ENCODE data around the gene PPP6R2.
"Not testable (repeated sequence)": the region's sequence is repeated elsewhere in the genome, so short reads cannot be mapped to it uniquely, and the experiment has no call there.

Gene PPP6R2

DNA sequence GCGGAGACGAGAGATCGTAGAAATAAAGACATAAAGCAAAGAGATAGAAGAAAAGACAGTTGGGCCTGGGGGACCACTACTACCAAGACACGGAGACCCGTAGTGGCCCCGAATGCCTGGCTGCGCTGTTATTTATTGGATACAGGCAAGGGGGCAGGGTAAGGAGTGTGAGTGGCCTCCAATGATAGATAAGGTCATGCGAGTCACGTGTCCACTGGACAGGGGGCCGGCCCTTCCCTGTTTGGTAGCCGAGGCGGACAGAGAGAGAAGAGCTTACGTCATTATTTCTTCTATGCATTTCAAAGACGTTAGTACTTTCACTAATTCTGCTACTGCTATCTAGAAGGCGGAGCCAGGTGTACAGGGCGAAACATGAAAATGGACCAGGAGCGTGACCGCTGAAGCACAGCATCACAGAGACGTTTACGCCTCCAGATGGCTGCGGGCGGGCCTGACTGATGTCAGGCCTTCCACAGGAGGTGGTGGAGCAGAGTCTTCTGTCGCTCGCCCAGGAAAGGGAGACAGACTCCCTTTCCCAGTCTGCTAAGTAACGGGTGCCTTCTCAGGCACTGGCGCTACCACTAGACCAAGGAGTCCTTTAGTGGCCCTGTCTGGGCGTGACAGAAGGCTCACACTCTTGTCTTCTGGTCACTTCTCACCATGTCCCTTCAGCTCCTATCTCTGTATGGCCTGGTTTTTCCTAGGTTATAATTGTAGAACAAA, 24.8 kb downstream of the PPP6R2 start:
- no peak overlapping the region for H3K27ac Mint-ChIP-seq
- H3K27me3 Mint-ChIP-seq: no peaks in the 10 kb centered on the region
- H3K36me3 Mint-ChIP-seq (ENCODE audit: low read depth): peaks cover 15% of the 10 kb centered on the region
- no peaks in the 10 kb centered on the region for H3K9me3 Mint-ChIP-seq
- no peak overlapping the region for H3K4me3 Mint-ChIP-seq
- H3K4me1 Mint-ChIP-seq: peaks cover 16% of the 10 kb centered on the region
- DNase-seq (no peak), ATAC-seq (no peak)

DNA sequence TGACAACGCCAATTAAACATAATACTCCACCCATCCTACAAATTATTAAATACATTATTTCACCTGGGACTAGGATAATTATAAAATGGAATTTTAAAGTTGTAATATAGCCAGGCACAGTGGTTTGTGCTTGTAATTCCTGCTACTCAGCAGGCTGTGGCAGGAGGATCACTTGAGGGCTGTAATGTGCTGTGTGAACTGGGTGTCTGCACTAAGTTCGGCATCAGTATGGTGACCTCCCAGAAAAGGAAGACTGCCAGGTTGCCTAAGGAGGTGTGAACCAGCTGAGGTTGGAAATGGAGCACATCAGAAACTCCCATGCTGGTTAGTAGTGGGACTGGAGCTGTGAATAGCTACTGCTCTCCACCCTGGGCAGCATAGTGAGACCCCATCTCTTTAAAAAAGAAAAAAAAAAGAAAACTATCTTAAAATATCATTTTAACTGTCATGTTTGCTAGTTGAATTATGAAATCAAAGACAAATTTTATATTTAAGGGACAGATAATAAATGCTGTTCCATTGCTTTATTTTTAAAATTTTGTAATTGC, 28.0 kb downstream of the PPP6R2 start:
- Mint-ChIP-seq H3K9me3 (no peaks in the 10 kb centered on the region), H3K27me3 (no peaks in the 10 kb centered on the region), H3K27ac (no peak overlapping the region), H3K36me3 (ENCODE audit: low read depth) (peaks cover 23% of the 10 kb centered on the region), H3K4me3 (no peak overlapping the region), H3K4me1 (peaks cover 15% of the 10 kb centered on the region)
- DNase-seq (no peak), ATAC-seq (no peak)

DNA sequence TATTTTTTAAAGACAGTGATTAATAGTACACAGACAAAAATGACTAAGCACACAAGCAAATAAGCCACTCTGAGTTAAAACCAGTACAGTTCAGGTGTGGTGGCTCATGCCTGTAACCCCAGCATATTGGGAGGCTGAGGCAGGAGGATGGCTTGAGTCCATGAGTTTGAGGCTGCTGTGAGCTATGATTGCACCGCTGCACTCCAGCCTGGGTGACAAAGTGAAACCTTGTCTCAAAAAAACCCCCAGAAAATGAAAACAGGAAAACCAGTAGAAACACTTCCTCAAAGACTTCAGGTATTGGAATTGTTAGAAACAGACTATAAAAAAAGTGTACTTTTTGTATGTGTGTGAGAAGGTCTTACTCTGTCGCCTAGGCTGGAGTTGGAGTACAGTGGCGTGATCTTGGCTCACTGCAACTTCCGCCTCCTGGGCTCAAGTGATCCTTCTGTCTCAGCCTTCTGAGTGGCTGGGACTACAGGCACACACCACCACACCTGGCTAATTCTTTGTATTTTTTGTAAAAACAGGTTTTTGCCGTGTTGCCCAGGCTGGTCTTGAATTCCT, 33.0 kb downstream of the PPP6R2 start:
- H3K27ac Mint-ChIP-seq: peak overlapping the region; percentile 46
- no peaks in the 10 kb centered on the region for H3K9me3 Mint-ChIP-seq
- H3K4me3 Mint-ChIP-seq: no peak overlapping the region
- DNase-seq (no peak), ATAC-seq (no peak)
- peaks cover 29% of the 10 kb centered on the region for H3K36me3 Mint-ChIP-seq (ENCODE audit: low read depth)
- no peaks in the 10 kb centered on the region for H3K27me3 Mint-ChIP-seq
- H3K4me1 Mint-ChIP-seq: peaks cover 13% of the 10 kb centered on the region

DNA sequence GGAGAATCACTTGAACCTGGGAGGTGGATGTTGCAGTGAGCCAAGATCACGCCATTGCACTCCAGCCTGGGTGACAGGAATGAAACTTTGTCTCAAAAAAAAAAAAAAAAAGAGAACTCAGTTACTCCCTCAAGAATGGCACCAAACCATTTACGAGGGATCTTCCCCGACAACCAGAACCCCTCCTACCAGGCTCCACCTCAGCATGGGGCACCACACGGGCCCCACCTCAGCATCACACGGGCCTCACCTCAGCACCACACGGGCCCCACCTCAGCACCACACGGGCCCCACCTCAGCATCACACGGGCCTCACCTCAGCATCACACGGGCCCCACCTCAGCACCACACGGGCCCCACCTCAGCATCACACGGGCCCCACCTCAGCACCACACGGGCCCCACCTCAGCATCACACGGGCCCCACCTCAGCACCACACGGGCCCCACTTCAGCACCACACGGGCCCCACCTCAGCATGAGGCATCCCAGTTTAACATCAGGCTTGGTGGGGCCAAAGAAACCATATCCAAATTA, 38.0 kb downstream of the PPP6R2 start:
- not testable (repeated sequence) for H3K36me3 Mint-ChIP-seq (ENCODE audit: low read depth); H3K27me3 Mint-ChIP-seq; H3K9me3 Mint-ChIP-seq; H3K4me3 Mint-ChIP-seq; H3K4me1 Mint-ChIP-seq; ATAC-seq; H3K27ac Mint-ChIP-seq; DNase-seq

DNA sequence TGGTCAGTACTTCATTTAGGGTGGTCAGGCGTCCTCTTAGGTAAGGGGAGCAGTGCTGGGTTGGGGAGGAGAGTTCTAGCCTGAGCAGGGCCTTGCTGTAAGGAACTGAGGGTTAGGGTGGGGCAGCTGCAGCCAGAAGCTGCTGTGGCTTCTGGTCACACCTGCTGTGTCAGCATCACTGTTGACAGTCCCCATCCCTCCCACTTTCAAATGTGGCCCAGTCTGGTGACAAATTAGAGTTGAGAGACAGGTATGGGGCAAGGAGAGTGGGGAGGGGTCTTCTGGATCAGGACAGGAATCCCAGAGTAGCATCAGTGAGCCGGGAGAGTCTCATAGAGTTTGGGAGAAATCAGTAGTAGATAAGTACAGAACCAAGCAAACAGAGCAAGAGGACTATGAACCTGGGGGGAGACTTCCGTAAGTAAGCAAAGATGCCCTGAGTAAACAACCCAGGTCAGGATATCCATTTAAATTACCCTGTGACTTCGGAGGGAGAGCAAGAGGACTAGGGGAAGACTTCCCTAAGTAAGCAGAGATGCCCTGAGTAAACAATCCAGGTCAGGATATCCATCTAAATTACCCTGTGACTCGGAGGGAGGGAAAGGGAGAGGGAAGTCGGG, 53.7 kb downstream of the PPP6R2 start:
- DNase-seq: no peak
- H3K4me3 Mint-ChIP-seq: no peak overlapping the region
- H3K27ac Mint-ChIP-seq: no peak overlapping the region
- H3K27me3 Mint-ChIP-seq: no peaks in the 10 kb centered on the region
- H3K9me3 Mint-ChIP-seq: no peaks in the 10 kb centered on the region
- ATAC-seq: peak; percentile 7
- peaks cover 18% of the 10 kb centered on the region for H3K4me1 Mint-ChIP-seq
- H3K36me3 Mint-ChIP-seq (ENCODE audit: low read depth): peaks cover 24% of the 10 kb centered on the region

DNA sequence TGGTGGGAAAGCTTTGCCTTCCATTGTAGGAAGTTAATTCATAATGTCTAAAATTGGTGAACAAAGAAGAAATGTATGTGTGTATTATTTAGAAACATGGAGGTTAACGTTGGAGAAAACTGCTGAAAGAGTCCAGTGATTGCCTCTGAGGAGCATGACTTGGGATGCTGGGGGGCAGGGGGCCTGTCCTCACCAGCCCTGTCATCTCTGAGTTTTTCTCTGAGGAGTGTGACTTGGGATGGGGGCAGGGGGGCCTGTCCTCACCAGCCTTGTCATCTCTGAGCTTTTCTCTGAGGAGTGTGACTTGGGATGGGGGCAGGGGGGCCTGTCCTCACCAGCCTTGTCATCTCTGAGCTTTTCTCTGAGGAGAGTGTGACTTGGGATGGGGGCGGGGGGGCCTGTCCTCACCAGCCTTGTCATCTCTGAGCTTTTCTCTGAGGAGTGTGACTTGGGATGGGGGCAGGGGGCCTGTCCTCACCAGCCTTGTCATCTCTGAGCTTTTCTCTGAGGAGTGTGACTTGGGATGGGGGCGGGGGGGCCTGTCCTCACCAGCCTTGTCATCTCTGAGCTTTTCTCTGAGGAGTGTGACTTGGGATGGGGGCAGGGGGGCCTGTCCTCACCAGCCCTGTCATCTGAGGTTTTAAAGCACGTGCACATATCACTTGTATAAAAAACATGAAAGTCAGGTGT, 54.4 kb downstream of the PPP6R2 start:
- peaks cover 26% of the 10 kb centered on the region for H3K36me3 Mint-ChIP-seq (ENCODE audit: low read depth)
- not testable (repeated sequence) for ATAC-seq, H3K27ac Mint-ChIP-seq

DNA sequence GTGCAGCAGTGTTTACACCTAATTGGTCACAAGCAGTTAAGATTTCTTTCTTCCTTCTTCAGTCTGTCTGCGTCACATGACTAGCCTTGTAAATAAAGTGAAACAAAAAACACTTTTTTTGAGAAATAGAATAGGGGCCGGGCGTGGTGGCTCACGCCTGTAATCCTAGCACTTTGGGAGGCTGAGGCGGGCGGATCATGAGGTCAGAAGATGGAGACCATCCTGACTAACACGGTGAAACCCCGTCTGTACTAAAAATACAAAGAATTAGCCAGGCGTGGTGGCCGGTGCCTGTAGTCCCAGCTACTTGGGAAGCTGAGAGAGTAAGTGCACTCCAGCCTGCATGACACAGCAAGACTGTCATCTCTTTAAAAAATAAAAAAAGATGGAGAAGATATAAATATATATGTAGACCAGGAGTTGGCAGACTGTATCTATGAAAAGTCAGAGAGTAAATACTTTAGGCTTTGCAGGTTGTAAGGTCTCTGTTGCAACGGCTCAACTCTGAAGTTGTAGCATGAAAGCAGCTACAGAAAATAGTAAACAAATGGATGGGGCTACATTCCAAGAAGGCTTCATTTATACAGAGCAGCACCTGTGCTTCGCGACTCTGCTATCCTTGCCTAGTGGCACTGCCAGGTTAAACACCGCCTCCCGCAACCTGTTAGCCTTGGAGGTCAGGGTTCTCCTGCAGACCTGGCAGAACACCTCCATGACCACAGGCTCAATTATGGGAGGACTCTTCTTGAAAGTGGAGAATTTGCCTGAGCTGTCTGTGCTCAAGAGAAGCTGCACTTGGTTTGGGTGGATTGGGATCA, 55.9 kb downstream of the PPP6R2 start:
- no peaks in the 10 kb centered on the region for H3K27me3 Mint-ChIP-seq
- ATAC-seq (no peak), DNase-seq (no peak)
- H3K36me3 Mint-ChIP-seq (ENCODE audit: low read depth): peaks cover 22% of the 10 kb centered on the region
- peak overlapping the region; percentile 13 for H3K27ac Mint-ChIP-seq
- no peaks in the 10 kb centered on the region for H3K9me3 Mint-ChIP-seq
- H3K4me1 Mint-ChIP-seq: peaks cover 24% of the 10 kb centered on the region
- no peak overlapping the region for H3K4me3 Mint-ChIP-seq

More for the DNA sequence above, 54.4 kb downstream of the PPP6R2 start:
- H3K9me3 Mint-ChIP-seq, H3K27me3 Mint-ChIP-seq, H3K4me3 Mint-ChIP-seq, DNase-seq: not testable (repeated sequence)
- peaks cover 18% of the 10 kb centered on the region for H3K4me1 Mint-ChIP-seq

DNA sequence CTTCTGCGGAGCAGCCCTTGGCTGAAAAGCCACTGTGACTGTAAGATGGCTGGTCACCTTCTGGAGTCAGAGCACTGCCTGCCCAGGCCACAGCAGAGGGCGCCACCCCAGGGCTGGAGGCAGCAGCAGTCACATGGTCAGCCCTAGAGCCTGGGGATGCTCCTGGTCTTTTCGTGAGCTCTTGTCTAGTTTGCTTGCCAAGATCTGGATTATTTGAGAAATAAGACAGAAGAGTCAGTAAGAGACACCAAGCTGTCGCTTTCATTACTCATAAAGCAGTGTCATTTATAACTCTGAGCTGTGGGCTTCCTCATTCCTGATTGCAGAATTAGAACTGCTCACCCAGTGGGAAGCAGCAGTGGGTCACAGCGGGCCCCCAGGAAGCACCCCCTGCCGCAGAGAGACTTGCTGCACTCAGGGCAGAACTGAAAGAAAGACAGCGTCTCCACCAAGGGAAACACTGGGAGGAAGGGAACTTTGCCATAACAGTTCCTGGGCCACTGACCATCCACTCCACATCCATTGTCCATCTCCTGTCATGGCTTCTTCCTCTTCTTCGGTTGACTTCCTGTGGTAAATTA, 56.7 kb downstream of the PPP6R2 start:
- no peaks in the 10 kb centered on the region for H3K27me3 Mint-ChIP-seq
- H3K4me3 Mint-ChIP-seq: no peak overlapping the region
- H3K9me3 Mint-ChIP-seq: no peaks in the 10 kb centered on the region
- DNase-seq: peak; percentile 36
- H3K27ac Mint-ChIP-seq: peak overlapping the region; percentile 13
- ATAC-seq: peak; percentile 70
- H3K36me3 Mint-ChIP-seq (ENCODE audit: low read depth): peaks cover 20% of the 10 kb centered on the region
- H3K4me1 Mint-ChIP-seq: peaks cover 24% of the 10 kb centered on the region

DNA sequence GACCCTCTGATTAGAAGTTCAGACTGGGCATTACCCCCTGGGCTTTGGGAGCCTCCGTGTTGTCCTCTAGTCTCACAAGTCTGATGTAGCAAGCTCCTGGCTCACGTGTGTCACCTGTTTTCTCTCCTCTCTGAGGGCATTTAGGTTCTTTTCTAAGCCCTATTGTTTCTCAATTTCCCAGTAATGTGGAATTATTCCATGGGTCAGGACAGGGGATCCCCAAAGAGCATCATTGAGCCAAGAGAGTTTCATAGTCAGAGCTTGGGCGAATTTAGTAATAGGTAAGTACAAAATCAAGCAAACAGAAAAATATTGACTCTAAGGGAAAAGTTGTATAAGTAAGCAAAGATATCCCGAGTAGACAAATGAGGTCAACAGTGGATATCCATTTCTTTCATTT, 57.3 kb downstream of the PPP6R2 start:
- Mint-ChIP-seq H3K4me3 (no peak overlapping the region), H3K36me3 (ENCODE audit: low read depth) (peaks cover 15% of the 10 kb centered on the region), H3K4me1 (peaks cover 24% of the 10 kb centered on the region), H3K27me3 (no peaks in the 10 kb centered on the region), H3K27ac (peak overlapping the region; percentile 13), H3K9me3 (no peaks in the 10 kb centered on the region)
- DNase-seq: no peak
- ATAC-seq: no peak

DNA sequence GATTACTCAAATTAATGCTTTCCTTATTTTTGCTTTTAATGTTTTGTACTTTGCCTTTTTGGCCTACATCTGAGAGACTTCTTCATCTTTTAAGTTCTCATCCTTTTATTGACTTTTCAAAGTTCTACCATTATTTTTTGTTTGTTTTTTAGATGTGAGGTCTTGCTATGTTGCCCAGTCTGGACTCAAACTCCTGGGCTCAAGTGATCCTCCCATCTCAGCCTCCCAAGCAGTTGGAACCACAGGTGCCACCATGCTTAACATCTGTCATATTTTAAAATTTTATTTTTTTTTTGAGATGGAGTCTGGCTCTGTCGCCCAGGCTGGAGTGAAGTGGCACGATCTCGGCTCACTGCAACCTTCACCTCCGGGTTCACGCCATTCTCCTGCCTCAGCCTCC, 57.8 kb downstream of the PPP6R2 start:
- Mint-ChIP-seq H3K27ac (no peak overlapping the region), H3K27me3 (no peaks in the 10 kb centered on the region), H3K36me3 (ENCODE audit: low read depth) (peaks cover 17% of the 10 kb centered on the region), H3K9me3 (no peaks in the 10 kb centered on the region), H3K4me3 (no peak overlapping the region), H3K4me1 (peaks cover 24% of the 10 kb centered on the region)
- no peak for DNase-seq
- no peak for ATAC-seq

DNA sequence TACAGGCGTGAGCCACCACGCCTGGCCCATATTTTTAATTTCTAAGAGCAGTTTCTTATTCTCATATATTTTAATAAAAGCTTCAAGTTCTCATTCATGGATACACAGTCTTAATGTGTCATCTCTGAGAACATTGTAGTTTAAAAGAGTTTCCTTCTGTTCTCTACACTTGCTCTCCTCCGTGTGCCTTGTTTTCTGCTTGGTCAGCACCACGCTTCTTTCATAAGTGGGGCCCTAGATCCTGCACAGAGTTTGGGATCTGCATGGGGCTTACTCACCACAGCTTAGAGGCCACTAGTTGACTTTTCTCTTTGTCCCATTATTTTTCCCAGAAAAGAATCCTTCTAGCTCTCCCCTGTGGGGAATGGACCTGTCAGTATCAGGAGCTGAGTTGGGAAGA, 58.8 kb downstream of the PPP6R2 start:
- Mint-ChIP-seq H3K9me3 (no peaks in the 10 kb centered on the region), H3K4me1 (peaks cover 23% of the 10 kb centered on the region), H3K27me3 (no peaks in the 10 kb centered on the region), H3K27ac (no peak overlapping the region), H3K4me3 (no peak overlapping the region), H3K36me3 (ENCODE audit: low read depth) (peaks cover 15% of the 10 kb centered on the region)
- DNase-seq: no peak
- no peak for ATAC-seq

DNA sequence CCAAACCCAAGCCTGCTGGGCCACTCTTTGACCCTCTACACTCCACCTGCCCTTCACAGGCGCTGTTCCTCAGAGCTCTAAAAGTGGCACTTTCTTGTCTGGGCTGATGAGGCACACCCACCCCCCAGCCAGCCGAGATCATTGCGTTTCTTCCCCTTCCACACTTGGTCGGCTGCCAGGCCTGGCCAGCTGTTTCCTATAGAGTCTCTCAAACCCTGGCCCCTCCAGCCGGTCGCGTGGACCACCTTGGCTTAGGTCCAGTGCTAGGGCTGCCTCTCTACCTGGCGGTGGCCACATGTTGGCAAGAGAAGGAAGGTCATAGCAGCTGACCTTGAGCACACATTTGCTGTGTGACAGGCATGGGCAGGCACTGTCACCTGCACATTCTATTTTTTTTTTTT, 60.6 kb downstream of the PPP6R2 start:
- Mint-ChIP-seq H3K9me3 (no peaks in the 10 kb centered on the region), H3K4me3 (no peak overlapping the region), H3K27ac (no peak overlapping the region), H3K36me3 (ENCODE audit: low read depth) (peaks cover 14% of the 10 kb centered on the region), H3K4me1 (peaks cover 19% of the 10 kb centered on the region), H3K27me3 (no peaks in the 10 kb centered on the region)
- DNase-seq (no peak), ATAC-seq (peak; percentile 15)

DNA sequence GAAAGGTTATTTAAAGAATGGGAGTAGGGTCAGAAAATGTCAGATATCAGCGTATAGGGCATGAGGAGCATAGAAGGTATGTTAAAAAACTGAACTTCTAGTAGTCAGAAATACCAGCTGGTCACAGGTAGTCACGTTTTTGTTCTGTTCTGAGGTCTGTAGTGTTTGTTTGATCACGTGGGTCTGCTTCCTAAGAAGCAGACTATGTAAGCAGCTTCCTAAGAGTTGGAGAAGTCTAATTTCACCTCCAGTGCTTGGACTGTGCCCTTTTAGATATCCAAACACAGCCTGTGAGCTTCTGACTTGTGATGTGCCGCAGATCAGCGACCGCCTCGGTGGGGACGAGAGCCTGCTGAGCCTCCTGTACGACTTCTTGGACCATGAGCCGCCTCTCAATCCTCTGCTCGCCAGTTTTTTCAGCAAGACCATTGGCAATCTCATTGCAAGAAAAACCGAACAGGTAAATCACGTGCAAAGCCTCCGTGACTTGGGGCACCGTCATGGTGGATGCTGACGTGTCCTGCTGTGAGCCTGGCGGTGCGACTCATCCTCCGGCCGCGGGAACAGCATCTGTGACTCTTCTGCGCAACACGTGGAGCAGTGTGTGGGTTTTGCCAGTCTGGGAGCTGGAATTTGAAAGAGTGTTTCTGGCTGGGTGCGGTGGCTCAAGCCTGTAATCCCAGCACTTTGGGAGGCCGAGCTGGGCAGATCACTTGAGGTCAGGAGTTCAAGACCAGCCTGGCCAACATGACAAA, 63.5 kb downstream of the PPP6R2 start:
- Mint-ChIP-seq H3K4me3 (no peak overlapping the region), H3K36me3 (ENCODE audit: low read depth) (peaks cover 18% of the 10 kb centered on the region), H3K27me3 (no peaks in the 10 kb centered on the region), H3K9me3 (no peaks in the 10 kb centered on the region), H3K4me1 (peaks cover 7% of the 10 kb centered on the region), H3K27ac (no peak overlapping the region)
- ATAC-seq (no peak), DNase-seq (no peak)
